Loucy (cell line): ENCODE measurements around the gene MOSPD3.

Experiments used
- H2AFZ ChIP-seq: fragments of 200-600 bp; sonication (generic); 2 replicates; pipeline ENCODE4 v1.6.0; 2016; ENCODE audit warnings: antibody characterized with exemption, mild to moderate bottlenecking, low read length, moderate library complexity
- H3F3A ChIP-seq: fragments of 200-600 bp; 2 replicates; pipeline ENCODE4 v1.6.0; 2016; ENCODE audit warnings: antibody characterized with exemption, low read depth, mild to moderate bottlenecking
- H3K27me3 ChIP-seq: fragments of 200-600 bp; sonication (generic); 2 replicates; pipeline ENCODE4 v1.6.1; 2014; ENCODE audit warnings: low read length, mild to moderate bottlenecking; ENCODE audit not compliant: insufficient read depth, poor library complexity, severe bottlenecking
- H3K36me3 ChIP-seq: fragments of 200-600 bp; sonication (generic); 2 replicates; pipeline ENCODE4 v1.6.1; 2016; ENCODE audit warnings: low read length; ENCODE audit not compliant: insufficient read depth
- H3K4me1 ChIP-seq: fragments of 200-600 bp; sonication (generic); 2 replicates; pipeline ENCODE4 v1.5.1; 2014; ENCODE audit warnings: low read length, mild to moderate bottlenecking; ENCODE audit not compliant: insufficient read depth, poor library complexity, severe bottlenecking
- H3K4me2 ChIP-seq: fragments of 200-600 bp; sonication (generic); 2 replicates; pipeline ENCODE4 v1.6.0; 2014; ENCODE audit warnings: antibody characterized with exemption, low read length, low read depth, mild to moderate bottlenecking; ENCODE audit not compliant: poor library complexity, severe bottlenecking
- H3K4me3 ChIP-seq: fragments of 200-600 bp; sonication (generic); 2 replicates; pipeline ENCODE4 v1.5.1; 2014; ENCODE audit warnings: low read length, mild to moderate bottlenecking, mixed read lengths; ENCODE audit not compliant: poor library complexity, severe bottlenecking
- H3K79me2 ChIP-seq: fragments of 200-600 bp; sonication (generic); 2 replicates; pipeline ENCODE4 v1.6.1; 2014; ENCODE audit warnings: low read length; ENCODE audit not compliant: insufficient read depth
- H3K9ac ChIP-seq: fragments of 200-600 bp; sonication (generic); 2 replicates; pipeline ENCODE4 v1.6.0; 2014; ENCODE audit warnings: mild to moderate bottlenecking, low read depth, low read length, moderate library complexity; ENCODE audit not compliant: poor library complexity, severe bottlenecking
- H3K9me2 ChIP-seq: fragments of 200-600 bp; sonication (generic); replicated peaks from 2 replicates; pipeline ENCODE4 v1.6.1; 2016; ENCODE audit warnings: low read depth, low read length, mixed read lengths
- H3K9me3 ChIP-seq: fragments of 200-600 bp; sonication (generic); 2 replicates; pipeline ENCODE4 v1.6.1; 2014; ENCODE audit warnings: mild to moderate bottlenecking, antibody characterized with exemption, low read length, low read depth; ENCODE audit not compliant: insufficient read depth
- H4K20me1 ChIP-seq: fragments of 200-600 bp; sonication (generic); 2 replicates; pipeline ENCODE4 v1.6.0; 2014; ENCODE audit warnings: antibody characterized with exemption, low read length, mild to moderate bottlenecking; ENCODE audit not compliant: insufficient read depth, poor library complexity, severe bottlenecking
- EZH2phosphoT487 ChIP-seq: fragments of 200-600 bp; IDR thresholded peaks from 2 replicates; pipeline ENCODE4 v1.6.1; 2018; ENCODE audit warnings: antibody characterized with exemption, mild to moderate bottlenecking, moderate library complexity, borderline replicate concordance
- TF ChIP-seq, protein P1 (sequence below): fragments of 200-600 bp; sonication (generic); conservative IDR thresholded peaks from 2 replicates; pipeline ENCODE4 v1.5.1; 2014; ENCODE audit warnings: mild to moderate bottlenecking, antibody characterized with exemption, low read length

The MOSPD3 gene

DNA sequence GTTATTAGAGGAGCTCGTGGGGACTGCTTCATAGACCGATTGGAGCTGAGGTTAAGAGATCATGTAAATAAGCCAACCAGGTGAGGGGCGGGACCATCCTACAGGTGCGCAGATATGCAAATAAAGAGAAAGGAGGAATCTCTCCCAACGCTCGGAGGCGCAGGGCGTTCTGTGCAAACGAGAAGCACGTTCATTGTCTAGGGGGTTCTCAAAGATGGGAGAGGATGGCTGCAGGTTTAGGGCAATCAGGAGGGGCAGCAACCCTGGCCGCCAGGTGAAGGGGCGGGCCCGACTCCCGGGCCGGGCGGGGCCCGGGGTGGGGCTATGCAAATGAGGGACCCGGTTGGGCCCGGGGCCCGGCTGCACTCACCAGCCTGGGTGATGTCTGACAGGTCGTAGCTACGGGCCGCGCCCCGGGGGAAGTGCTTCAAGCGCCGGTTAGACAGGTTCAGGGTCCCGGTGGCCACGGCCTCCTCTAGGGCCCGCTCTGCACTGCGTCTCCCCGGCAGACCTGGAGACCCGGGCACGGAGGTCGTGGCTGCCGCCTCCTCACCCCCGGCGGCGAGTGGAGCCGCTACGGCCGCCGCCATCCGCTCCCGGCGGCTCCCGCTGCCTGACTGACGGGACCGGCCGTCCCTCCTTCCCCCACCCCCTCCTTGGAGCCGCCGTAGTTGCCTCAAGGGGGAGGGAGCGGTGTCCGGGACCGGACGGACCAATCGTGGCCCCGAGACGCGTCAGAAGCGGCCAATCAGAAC is 26.7 kb upstream of the MOSPD3 start, which contains the start of gene LRCH4:
TSS of gene LRCH4 (minus strand) at position 619 of the 755 bp plus-strand sequence. CDS start at position 590, 29 bp downstream.
- Histone ChIP-seq H3K9me3 (no peaks in the 10 kb centered on the region), H3K4me1 (peaks cover 16% of the 10 kb centered on the region), H3K27me3 (no peaks in the 10 kb centered on the region), H3K79me2 (peaks cover 50% of the 10 kb centered on the region), H3K4me3 (peak within 1 kb of the TSS; percentile 97), H3K9me2 (no peaks in the 10 kb centered on the region), H4K20me1 (peaks cover 44% of the 10 kb centered on the region), H3K36me3 (peaks cover 15% of the 10 kb centered on the region; the same call in 1 of the 2 replicates), H3K4me2 (peak within 1 kb of the TSS; percentile 99), H3K9ac (peak within 1 kb of the TSS; percentile 96), H3F3A (peaks cover 8% of the 10 kb centered on the region; the same call in 1 of the 2 replicates), H2AFZ (peak within 1 kb of the TSS; percentile 83)
- no peak for TF ChIP-seq EZH2phosphoT487
- TF ChIP-seq, protein P1, sequence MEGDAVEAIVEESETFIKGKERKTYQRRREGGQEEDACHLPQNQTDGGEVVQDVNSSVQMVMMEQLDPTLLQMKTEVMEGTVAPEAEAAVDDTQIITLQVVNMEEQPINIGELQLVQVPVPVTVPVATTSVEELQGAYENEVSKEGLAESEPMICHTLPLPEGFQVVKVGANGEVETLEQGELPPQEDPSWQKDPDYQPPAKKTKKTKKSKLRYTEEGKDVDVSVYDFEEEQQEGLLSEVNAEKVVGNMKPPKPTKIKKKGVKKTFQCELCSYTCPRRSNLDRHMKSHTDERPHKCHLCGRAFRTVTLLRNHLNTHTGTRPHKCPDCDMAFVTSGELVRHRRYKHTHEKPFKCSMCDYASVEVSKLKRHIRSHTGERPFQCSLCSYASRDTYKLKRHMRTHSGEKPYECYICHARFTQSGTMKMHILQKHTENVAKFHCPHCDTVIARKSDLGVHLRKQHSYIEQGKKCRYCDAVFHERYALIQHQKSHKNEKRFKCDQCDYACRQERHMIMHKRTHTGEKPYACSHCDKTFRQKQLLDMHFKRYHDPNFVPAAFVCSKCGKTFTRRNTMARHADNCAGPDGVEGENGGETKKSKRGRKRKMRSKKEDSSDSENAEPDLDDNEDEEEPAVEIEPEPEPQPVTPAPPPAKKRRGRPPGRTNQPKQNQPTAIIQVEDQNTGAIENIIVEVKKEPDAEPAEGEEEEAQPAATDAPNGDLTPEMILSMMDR = no peak

GRCh38 chr7:100586266-100587025 is 25.9 kb upstream of the MOSPD3 start, which contains the start of gene FBXO24:
TSS of gene FBXO24 (plus strand) at chr7:100586328. CDS start at chr7:100586626, 298 bp downstream.
- Histone ChIP-seq H3F3A (peaks cover 8% of the 10 kb centered on the region; the same call in 1 of the 2 replicates), H3K27me3 (no peaks in the 10 kb centered on the region), H3K4me1 (peaks cover 16% of the 10 kb centered on the region), H3K79me2 (peaks cover 42% of the 10 kb centered on the region), H3K9ac (peak within 1 kb of the TSS; percentile 96), H3K36me3 (peaks cover 7% of the 10 kb centered on the region; the same call in 1 of the 2 replicates), H2AFZ (peak within 1 kb of the TSS; percentile 83), H4K20me1 (peaks cover 38% of the 10 kb centered on the region), H3K4me2 (peak within 1 kb of the TSS; percentile 99), H3K9me3 (no peaks in the 10 kb centered on the region), H3K9me2 (no peaks in the 10 kb centered on the region), H3K4me3 (peak within 1 kb of the TSS; percentile 97)
- TF ChIP-seq EZH2phosphoT487 = no peak
- TF ChIP-seq, protein P1 = no peak

DNA sequence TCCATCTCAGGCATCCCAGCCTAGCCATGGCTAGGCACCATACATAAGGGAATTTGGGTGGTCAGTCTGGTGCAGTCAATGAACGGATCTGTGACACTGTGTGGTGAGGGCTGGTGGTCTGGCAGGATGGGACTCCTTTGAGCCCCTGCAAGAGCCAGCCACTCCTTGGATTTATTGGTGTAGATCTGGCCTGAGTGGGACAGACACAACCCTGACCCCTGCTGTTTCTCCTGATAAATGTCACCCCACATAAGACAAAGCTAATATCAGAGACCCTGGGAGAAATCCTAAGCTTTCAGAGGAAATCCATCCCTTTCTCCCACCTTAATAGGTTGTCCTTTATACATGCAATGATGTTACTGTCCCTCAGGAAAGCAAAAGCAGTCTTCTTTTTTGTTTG is 23.9 kb upstream of the MOSPD3 start:
- Histone ChIP-seq H4K20me1 (peaks cover 19% of the 10 kb centered on the region), H3K9me3 (no peaks in the 10 kb centered on the region), H3K4me1 (peaks cover 5% of the 10 kb centered on the region), H2AFZ (no peak overlapping the region), H3K4me2 (no peak overlapping the region), H3K4me3 (no peak overlapping the region), H3F3A (peaks cover 2% of the 10 kb centered on the region; the same call in 1 of the 2 replicates), H3K9ac (no peak overlapping the region), H3K36me3 (no peaks in the 10 kb centered on the region), H3K9me2 (no peaks in the 10 kb centered on the region), H3K79me2 (peaks cover 22% of the 10 kb centered on the region), H3K27me3 (no peaks in the 10 kb centered on the region)
- TF ChIP-seq, protein P1 = peak; percentile 64
- TF ChIP-seq EZH2phosphoT487 = no peak
